GM12878 (cell line): ENCODE results near the gene PPOX. TPM values are rescaled to one million over a fixed set of nuclear protein-coding genes. Genes with fewer than 3 reads are reported as not detected.
A peak's percentile ranks its signal among the peaks of the same experiment; 100 is the strongest.

Experiments
- BCL11A ChIP-seq: IDR thresholded peaks from 2 replicates; pipeline ENCODE4 v1.6.1; 2011; ENCODE audit warnings: low read depth, low read length
- CHD4 ChIP-seq: fragments of 200-600 bp; sonication (generic); IDR thresholded peaks from 2 replicates; pipeline ENCODE4 v1.6.1; 2016; ENCODE audit warnings: mild to moderate bottlenecking
- CREM ChIP-seq: IDR thresholded peaks from 2 replicates; pipeline ENCODE4 v1.6.1; 2014; ENCODE audit warnings: antibody characterized with exemption, low read depth
- GABPA ChIP-seq: IDR thresholded peaks from 2 replicates; pipeline ENCODE4 v1.6.1; 2014; ENCODE audit warnings: antibody characterized with exemption, low read depth, mild to moderate bottlenecking, inconsistent platforms
- JUNB ChIP-seq: IDR thresholded peaks from 2 replicates; pipeline ENCODE4 v1.6.1; 2016; ENCODE audit warnings: antibody characterized with exemption, mild to moderate bottlenecking
- KAT2A ChIP-seq: conservative IDR thresholded peaks from 2 replicates; pipeline ENCODE4 v1.6.1; 2011; ENCODE audit warnings: low read depth, low read length; ENCODE audit not compliant: control insufficient read depth
- MTA3 ChIP-seq: IDR thresholded peaks from 2 replicates; pipeline ENCODE4 v1.6.1; 2012; ENCODE audit warnings: low read length, inconsistent platforms, borderline replicate concordance
- PAX8 ChIP-seq: fragments of 450-650 bp; IDR thresholded peaks from 2 replicates; pipeline ENCODE4 v1.6.1; 2017; ENCODE audit warnings: mild to moderate bottlenecking, moderate library complexity
- RAD21 ChIP-seq: IDR thresholded peaks from 2 replicates; pipeline ENCODE4 v1.6.1; 2011; ENCODE audit warnings: mild to moderate bottlenecking, low read depth, low read length, moderate library complexity; ENCODE audit not compliant: insufficient read depth
- RB1 ChIP-seq: fragments of 450-650 bp; formaldehyde crosslinking; IDR thresholded peaks from 2 replicates; pipeline ENCODE4 v1.6.1; 2017; ENCODE audit warnings: mild to moderate bottlenecking, borderline replicate concordance
- RCOR1 ChIP-seq: conservative IDR thresholded peaks from 2 replicates; pipeline ENCODE4 v1.6.1; 2012; ENCODE audit warnings: low read depth, low read length, improper control_type of control experiment
- SMAD5 ChIP-seq: IDR thresholded peaks from 2 replicates; pipeline ENCODE4 v1.6.1; 2016; ENCODE audit warnings: antibody characterized with exemption, low read depth
- SP1 ChIP-seq: IDR thresholded peaks from one replicate; pipeline ENCODE4 v1.6.1; 2011; ENCODE audit warnings: low read depth, low read length
- TBL1XR1 ChIP-seq: IDR thresholded peaks from 2 replicates; pipeline ENCODE4 v1.6.1; 2012; ENCODE audit warnings: low read depth, low read length, improper control_type of control experiment
- polyA plus RNA-seq, 11 experiments: library from polyadenylated mRNA; depleted of rRNA in 4 of 11; unstranded in 6 of 11; stranded (reverse) in 5 of 11; fragments of >200 nt; fragmentation: Nextera tagmentation in 4 of 11; fragmentation: Illumina TruSeq in 1 of 11; extraction: Ambion mirVana in 4 of 11; extraction: Trizol in 1 of 11; gene quantifications; 1 replicate in 1 of 11; 2 replicates in 10 of 11; pipeline versions ENCODE4 v1.2.1 to v1.2.3, GENCODE V29; 2011 to 2016; ENCODE audit warnings: inconsistent platforms in 2 of 11, missing spikeins in 2 of 11, low read depth in 1 of 11
- total RNA-seq, 4 experiments: library from RNA; depleted of rRNA in 3 of 4; stranded (reverse); fragments of >200 nt in 3 of 4; fragmentation: Illumina TruSeq in 1 of 4; extraction: Trizol in 1 of 4; gene quantifications; 2 replicates each; pipeline versions ENCODE4 v1.2.1 to v1.2.3, GENCODE V29; 2013 to 2021
- TF ChIP-seq, protein P1 (sequence below): fragments of 450-650 bp; formaldehyde crosslinking; IDR thresholded peaks from 2 replicates; pipeline ENCODE4 v1.5.0; 2022; ENCODE audit warnings: mild to moderate bottlenecking, missing genetic modification characterization
- TF ChIP-seq, protein P2 (sequence below): fragments of 450-650 bp; IDR thresholded peaks from 2 replicates; pipeline ENCODE4 v1.6.1; 2016; ENCODE audit warnings: mild to moderate bottlenecking, moderate library complexity, borderline replicate concordance
- TF ChIP-seq, protein P3 (sequence below): fragments of 450-650 bp; IDR thresholded peaks from 2 replicates; pipeline ENCODE4 v1.6.1; 2017; ENCODE audit warnings: low read depth, mild to moderate bottlenecking, moderate library complexity
- TF ChIP-seq, protein P4 (sequence below): IDR thresholded peaks from 2 replicates; pipeline ENCODE4 v1.6.1; 2011; ENCODE audit warnings: low read depth, low read length, improper control_type of control experiment, borderline replicate concordance

PPOX gene
- total and polyA plus RNA-seq, 10 of the 15 experiments (the other 5 are each of a cell fraction or from before 2014, with no cell fraction given) = 8.9 to 31.5 (median 20.3) TPM

DNA sequence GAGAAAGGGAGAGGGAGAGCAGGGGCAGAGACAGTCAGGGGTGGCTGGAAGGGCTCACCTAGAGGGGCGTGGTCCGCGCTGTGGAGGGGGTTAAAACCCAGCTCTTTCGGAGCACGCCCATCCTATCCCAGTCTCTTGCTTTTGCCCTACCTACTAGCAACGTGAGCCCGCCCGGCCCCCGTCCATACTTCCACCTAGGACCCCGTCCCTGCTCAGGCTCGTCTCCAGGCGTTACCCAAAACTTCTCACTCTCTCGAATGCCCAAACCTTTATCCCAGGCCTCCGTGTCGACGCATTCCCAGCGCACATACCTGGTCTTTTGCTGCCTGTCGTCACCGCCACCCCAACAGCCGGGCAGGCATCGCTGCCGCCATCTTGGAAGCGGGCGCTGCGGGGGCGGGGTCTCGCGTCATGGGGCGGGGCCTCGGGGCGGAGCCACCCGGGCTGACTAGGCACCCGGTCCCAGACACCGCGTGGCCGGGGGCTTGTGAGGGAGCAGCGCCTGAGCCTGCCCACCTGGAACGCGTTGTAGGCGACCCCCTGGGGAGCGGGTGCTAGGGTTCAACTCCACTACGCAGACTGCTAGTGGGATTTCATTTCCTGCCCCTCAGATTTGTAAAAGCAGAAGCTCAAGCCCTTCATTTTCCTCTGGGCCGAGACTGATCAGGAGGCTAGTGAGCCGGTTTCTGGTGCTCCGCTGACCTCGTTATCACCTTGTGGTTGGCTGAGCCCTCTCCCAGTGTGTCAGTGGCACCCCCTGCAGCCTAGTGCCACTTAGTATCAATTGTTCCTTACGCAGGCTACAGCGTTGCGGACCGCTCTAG is 11.1 kb downstream of the PPOX start, which contains the start of gene B4GALT3 (continued):
- TF ChIP-seq BCL11A (no peak), KAT2A (no peak), RCOR1 (no peak), SP1 (peak; percentile 47), CREM (peak; percentile 73), RAD21 (peak; percentile 17; the same call in 1 of the 2 replicates), TBL1XR1 (no peak), PAX8 (no peak), CHD4 (no peak), GABPA (no peak), RB1 (0 out of 2 replicates have a peak, but pooled peaks have one; percentile 38), SMAD5 (peak; percentile 39; the same call in 1 of the 2 replicates), MTA3 (no peak), JUNB (no peak)
- TF ChIP-seq, protein P1, sequence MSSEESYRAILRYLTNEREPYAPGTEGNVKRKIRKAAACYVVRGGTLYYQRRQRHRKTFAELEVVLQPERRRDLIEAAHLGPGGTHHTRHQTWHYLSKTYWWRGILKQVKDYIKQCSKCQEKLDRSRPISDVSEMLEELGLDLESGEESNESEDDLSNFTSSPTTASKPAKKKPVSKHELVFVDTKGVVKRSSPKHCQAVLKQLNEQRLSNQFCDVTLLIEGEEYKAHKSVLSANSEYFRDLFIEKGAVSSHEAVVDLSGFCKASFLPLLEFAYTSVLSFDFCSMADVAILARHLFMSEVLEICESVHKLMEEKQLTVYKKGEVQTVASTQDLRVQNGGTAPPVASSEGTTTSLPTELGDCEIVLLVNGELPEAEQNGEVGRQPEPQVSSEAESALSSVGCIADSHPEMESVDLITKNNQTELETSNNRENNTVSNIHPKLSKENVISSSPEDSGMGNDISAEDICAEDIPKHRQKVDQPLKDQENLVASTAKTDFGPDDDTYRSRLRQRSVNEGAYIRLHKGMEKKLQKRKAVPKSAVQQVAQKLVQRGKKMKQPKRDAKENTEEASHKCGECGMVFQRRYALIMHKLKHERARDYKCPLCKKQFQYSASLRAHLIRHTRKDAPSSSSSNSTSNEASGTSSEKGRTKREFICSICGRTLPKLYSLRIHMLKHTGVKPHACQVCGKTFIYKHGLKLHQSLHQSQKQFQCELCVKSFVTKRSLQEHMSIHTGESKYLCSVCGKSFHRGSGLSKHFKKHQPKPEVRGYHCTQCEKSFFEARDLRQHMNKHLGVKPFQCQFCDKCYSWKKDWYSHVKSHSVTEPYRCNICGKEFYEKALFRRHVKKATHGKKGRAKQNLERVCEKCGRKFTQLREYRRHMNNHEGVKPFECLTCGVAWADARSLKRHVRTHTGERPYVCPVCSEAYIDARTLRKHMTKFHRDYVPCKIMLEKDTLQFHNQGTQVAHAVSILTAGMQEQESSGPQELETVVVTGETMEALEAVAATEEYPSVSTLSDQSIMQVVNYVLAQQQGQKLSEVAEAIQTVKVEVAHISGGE = no peak
- TF ChIP-seq, protein P2, sequence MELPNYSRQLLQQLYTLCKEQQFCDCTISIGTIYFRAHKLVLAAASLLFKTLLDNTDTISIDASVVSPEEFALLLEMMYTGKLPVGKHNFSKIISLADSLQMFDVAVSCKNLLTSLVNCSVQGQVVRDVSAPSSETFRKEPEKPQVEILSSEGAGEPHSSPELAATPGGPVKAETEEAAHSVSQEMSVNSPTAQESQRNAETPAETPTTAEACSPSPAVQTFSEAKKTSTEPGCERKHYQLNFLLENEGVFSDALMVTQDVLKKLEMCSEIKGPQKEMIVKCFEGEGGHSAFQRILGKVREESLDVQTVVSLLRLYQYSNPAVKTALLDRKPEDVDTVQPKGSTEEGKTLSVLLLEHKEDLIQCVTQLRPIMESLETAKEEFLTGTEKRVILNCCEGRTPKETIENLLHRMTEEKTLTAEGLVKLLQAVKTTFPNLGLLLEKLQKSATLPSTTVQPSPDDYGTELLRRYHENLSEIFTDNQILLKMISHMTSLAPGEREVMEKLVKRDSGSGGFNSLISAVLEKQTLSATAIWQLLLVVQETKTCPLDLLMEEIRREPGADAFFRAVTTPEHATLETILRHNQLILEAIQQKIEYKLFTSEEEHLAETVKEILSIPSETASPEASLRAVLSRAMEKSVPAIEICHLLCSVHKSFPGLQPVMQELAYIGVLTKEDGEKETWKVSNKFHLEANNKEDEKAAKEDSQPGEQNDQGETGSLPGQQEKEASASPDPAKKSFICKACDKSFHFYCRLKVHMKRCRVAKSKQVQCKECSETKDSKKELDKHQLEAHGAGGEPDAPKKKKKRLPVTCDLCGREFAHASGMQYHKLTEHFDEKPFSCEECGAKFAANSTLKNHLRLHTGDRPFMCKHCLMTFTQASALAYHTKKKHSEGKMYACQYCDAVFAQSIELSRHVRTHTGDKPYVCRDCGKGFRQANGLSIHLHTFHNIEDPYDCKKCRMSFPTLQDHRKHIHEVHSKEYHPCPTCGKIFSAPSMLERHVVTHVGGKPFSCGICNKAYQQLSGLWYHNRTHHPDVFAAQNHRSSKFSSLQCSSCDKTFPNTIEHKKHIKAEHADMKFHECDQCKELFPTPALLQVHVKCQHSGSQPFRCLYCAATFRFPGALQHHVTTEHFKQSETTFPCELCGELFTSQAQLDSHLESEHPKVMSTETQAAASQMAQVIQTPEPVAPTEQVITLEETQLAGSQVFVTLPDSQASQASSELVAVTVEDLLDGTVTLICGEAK = no peak
- TF ChIP-seq, protein P3, sequence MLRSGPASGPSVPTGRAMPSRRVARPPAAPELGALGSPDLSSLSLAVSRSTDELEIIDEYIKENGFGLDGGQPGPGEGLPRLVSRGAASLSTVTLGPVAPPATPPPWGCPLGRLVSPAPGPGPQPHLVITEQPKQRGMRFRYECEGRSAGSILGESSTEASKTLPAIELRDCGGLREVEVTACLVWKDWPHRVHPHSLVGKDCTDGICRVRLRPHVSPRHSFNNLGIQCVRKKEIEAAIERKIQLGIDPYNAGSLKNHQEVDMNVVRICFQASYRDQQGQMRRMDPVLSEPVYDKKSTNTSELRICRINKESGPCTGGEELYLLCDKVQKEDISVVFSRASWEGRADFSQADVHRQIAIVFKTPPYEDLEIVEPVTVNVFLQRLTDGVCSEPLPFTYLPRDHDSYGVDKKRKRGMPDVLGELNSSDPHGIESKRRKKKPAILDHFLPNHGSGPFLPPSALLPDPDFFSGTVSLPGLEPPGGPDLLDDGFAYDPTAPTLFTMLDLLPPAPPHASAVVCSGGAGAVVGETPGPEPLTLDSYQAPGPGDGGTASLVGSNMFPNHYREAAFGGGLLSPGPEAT = peak; percentile 55; the same call in 1 of the 2 replicates
- TF ChIP-seq, protein P4, sequence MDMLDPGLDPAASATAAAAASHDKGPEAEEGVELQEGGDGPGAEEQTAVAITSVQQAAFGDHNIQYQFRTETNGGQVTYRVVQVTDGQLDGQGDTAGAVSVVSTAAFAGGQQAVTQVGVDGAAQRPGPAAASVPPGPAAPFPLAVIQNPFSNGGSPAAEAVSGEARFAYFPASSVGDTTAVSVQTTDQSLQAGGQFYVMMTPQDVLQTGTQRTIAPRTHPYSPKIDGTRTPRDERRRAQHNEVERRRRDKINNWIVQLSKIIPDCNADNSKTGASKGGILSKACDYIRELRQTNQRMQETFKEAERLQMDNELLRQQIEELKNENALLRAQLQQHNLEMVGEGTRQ = no peak
